Breast epithelium (tissue), 3 donors: ENCODE results near the gene RHEB.
"Not testable (repeated sequence)": the region's sequence is repeated elsewhere in the genome, so short reads cannot be mapped to it uniquely, and the experiment has no call there.

Experiments
- POLR2A ChIP-seq: fragments of 450-650 bp; IDR thresholded peaks from one replicate; pipeline ENCODE4 v1.6.1; 2016; ENCODE audit warnings: antibody characterized with exemption, mild to moderate bottlenecking, moderate library complexity
- POLR2AphosphoS5 ChIP-seq, 3 donors: sonication (generic); formaldehyde crosslinking; IDR thresholded peaks; one replicate each; pipeline ENCODE4 v1.6.1; 2017; ENCODE audit warnings: antibody characterized with exemption in 3 of 3
- TF ChIP-seq, protein P1 (sequence below), 3 donors: fragments of 450-650 bp; IDR thresholded peaks; one replicate each; pipeline ENCODE4 v1.5.1; 2016 to 2017; ENCODE audit warnings: antibody characterized with exemption in 3 of 3, mild to moderate bottlenecking in 3 of 3, moderate library complexity in 3 of 3

DNA sequence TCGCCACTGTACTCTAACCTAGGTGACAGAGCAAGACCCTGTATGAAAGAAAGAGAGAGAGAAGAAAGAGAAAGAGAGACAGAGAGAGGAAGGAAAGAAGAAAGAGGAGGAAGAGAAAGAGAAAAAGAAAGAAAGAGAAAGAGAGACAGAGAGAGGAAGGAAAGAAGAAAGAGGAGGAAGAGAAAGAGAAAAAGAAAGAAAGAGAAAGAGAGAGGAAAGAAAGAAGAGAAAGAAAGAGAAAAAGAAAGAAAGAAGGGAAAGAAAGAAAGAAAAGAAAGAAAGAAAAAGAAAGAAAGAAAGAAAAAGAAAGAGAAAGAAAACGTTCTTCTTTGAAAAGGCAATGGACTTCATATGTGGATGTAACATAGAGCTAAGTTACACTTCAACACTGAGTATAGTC, 16.5 kb upstream of the RHEB start:
- TF ChIP-seq, protein P1, sequence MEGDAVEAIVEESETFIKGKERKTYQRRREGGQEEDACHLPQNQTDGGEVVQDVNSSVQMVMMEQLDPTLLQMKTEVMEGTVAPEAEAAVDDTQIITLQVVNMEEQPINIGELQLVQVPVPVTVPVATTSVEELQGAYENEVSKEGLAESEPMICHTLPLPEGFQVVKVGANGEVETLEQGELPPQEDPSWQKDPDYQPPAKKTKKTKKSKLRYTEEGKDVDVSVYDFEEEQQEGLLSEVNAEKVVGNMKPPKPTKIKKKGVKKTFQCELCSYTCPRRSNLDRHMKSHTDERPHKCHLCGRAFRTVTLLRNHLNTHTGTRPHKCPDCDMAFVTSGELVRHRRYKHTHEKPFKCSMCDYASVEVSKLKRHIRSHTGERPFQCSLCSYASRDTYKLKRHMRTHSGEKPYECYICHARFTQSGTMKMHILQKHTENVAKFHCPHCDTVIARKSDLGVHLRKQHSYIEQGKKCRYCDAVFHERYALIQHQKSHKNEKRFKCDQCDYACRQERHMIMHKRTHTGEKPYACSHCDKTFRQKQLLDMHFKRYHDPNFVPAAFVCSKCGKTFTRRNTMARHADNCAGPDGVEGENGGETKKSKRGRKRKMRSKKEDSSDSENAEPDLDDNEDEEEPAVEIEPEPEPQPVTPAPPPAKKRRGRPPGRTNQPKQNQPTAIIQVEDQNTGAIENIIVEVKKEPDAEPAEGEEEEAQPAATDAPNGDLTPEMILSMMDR (IDR thresholded peaks at IDR 0.05) = not testable (repeated sequence)
- not testable (repeated sequence) for TF ChIP-seq POLR2A; POLR2AphosphoS5 (IDR thresholded peaks at IDR 0.05)
